Stimulated activated CD8-positive, alpha-beta memory T cell treated with anti-CD3 and anti-CD28 coated beads, Interleukin-12 subunit alpha, Interleukin-12 subunit beta, amount 100 ng/mL, for 1 hour (primary cell): ENCODE results near the gene KIAA1217.

Experiments used
- DNase-seq: peaks from one replicate; pipeline ENCODE4 v3.0.0-alpha.2; 2020; ENCODE audit warnings: low read depth

The KIAA1217 gene

GRCh38 chr10:24552346-24553016, 343.5 kb downstream of the KIAA1217 start:
- no peak for DNase-seq

- no peak for DNase-seq
Observed at GRCh38 chr10:24553051-24553612, 344.2 kb downstream of the KIAA1217 start.

DNA sequence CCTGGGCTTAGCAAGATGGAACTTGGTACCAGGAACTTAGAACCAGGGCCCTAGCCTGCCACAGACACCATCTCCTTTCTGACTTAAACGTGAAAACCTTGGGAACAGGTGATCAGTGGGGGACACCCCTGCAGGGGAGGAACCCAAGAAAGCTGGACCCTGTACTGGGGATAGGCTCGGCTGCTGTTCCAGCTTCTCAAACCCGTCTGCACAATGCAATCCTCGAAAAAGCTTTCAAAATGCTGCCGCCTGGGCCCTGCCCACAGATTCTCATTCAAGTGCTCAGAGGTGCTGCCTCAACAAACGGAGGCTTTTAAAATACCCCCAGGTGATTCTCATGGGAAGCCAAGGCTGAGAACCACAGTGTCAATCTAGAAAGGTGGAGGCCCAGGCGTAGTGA, 345.1 kb downstream of the KIAA1217 start:
- DNase-seq: no peak

DNA sequence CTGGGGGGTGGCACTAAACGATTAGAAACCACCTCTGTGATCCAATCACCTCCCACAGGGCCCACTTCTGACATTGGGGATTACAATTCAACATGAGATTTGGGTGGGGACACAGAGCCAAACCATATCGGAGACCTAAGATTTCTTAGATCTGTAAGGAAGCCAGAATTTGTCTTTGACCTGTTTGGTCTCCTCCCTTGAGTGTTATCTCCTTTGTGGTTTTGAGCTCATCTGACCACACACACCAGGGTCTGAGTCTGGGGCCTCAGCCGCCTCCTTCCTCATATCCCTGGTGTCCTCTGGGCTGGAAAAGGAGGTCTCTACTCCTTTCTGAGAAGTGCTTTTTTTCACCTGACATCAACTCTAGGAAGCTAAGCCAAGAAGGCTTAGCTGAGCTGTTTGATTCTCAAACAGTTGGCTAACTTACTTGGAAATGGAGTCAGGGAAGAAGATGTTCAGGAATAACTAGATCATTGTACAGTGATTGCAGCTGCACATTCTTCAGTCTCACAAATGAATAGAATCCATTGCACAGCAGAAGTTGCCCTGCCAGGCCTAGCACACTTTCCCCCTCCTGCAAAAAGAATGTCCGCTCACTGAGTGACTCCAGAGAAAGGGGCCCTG, 347.3 kb downstream of the KIAA1217 start:
- DNase-seq: no peak

- no peak for DNase-seq
Observed at GRCh38 chr10:24556750-24557742, 348.1 kb downstream of the KIAA1217 start.

GRCh38 chr10:24561453-24561852, 352.5 kb downstream of the KIAA1217 start:
- no peak for DNase-seq

DNA sequence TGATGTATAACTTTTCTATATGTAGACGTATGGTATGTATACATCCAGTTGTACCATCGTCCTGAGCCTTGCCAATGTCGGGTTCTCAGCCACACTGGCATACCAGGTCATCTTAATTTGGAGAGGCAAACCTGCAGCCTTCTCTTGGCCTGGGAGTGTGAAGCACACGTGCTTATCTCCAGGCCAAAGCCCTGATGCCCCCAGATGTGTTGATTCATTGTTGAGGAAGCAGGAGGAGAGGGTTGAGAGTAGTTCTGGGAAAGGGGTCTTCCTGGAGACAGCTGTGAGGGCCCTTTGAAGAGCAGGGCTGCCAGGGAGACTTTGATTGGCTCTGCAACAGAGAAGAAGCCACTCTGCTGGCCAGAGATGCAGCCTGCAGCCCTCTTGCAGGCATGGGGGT, 359.1 kb downstream of the KIAA1217 start:
- no peak for DNase-seq

DNA sequence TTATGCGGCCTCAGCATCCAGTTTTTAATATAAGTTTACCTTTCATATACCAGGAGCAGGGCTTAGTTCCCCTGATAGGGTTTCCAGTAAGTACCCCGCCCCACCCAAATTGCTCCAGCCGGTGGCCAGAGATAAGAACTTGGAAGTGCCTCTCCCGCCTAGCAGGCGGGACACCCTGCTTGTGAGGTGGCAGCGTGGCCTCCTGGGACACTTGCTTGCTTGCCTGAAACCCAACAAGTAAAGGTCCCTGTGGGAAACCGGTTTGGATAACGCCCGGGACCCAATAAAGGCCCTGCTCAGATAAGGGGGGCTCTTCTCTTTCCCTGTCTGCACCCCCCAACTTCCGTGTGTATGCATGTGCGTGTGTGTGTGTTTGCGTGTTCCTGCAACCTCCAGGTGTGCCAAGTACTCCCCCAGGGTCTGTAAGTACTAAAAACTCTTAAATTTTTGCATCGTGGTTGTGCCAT, 360.4 kb downstream of the KIAA1217 start:
- DNase-seq: no peak

GRCh38 chr10:24569828-24570657, 361.1 kb downstream of the KIAA1217 start:
- no peak for DNase-seq

DNA sequence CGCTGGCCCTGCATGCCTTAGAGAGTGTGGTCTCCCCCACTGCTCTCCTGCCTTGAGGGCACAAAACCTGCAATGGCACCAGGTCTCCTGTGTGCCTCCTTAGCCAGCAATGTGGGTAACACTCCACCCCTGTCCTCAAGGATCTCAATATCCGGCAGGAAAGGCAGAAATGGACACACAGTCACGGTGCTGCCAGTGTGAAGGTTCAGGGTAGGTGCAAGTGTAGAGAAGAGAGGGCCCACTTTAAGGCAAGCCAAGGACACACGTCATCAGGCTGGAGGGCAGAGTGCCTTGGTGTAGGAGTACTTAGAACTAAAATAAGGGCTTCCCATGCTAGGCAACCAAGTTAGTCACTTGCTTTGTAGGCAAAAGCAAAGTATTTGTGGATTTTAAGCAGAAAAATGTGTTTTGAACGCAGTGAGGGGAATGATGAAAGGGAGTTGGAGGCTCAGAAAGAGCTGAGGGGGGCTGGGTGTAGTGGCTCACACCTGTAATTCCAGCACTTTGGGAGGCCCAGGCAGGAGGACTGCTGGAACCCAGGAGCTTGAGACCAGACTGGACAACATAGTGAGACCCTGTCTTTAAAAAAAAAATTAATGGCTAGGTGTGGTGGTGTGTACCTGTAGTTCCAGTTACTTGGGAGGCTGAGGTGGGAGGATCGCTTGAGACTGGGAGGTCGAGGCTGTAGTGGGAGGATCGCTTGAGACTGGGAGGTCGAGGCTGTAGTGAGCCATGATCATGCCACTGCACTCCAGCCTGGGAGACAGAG, 361.9 kb downstream of the KIAA1217 start:
- no peak for DNase-seq

DNA sequence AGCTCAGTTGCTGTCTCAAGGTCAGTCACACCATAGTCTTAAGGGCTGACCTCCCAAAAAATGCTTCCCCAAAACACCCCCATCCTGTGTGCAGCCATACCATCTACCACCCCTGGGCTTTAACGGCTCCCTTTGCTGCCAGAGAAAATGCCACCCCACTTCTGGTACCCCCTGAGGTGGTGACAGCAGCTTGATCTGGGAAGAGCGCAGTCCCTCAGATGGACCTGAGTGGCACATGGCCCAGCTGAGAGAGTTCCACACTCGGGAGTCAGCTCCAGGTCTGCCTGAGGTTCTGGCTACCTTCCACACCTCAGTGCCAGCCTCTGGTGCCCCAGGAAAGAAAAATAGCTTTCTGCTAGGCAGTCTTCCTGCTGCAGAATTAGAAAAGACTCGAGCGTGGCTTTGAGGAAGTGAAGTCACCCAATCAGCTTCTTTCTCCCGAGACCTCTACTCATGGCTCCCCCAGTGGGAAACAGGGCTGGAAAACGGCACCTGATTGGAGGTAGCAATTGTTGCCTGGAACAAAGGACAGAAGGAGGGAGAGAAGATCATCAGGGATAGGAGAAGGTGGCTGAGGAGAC, 363.0 kb downstream of the KIAA1217 start:
- DNase-seq: no peak

DNA sequence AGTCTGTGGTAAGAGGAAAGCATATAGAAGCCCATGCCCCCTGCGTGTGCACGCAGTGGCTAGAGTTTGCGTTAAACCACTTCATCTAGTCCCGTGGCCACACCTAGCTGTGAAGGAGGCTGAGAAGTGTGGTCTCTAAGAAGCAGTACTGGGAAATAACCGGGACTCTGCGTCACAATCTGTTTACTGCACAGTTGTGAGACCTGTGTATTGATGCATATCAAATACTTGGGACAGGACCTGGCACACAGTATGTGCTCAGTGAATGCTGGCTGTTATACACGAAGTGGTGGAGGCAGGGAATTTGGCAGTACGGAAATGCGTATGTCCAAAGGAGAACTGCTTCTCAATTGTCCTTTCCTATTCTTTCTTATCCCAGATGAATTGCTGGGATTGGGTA, 365.2 kb downstream of the KIAA1217 start:
- no peak for DNase-seq

GRCh38 chr10:24574578-24575155, 365.7 kb downstream of the KIAA1217 start:
- DNase-seq: no peak

- DNase-seq: no peak
Observed at GRCh38 chr10:24575481-24576002, 366.6 kb downstream of the KIAA1217 start.

DNA sequence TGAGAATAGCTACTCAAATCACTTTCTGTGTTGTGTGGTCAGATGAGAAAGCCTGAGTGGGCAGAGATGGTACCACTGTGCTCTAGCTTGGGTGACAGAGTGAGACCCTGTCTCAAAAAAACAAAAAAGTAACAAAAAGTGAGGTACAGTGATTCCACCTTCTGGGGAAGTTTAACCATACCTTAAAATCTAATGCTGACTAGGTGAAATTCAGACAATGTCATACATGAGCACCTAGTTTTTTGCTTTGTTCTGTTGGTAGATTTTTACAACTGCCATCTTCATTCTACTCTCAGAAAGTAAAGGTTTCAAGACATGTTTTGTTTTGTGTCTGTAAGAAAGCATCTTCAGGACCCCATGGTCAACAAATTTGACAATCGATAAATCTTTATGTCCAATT, 370.5 kb downstream of the KIAA1217 start:
- DNase-seq: no peak

- DNase-seq: no peak
Observed at GRCh38 chr10:24579906-24580305, 371.0 kb downstream of the KIAA1217 start.

DNA sequence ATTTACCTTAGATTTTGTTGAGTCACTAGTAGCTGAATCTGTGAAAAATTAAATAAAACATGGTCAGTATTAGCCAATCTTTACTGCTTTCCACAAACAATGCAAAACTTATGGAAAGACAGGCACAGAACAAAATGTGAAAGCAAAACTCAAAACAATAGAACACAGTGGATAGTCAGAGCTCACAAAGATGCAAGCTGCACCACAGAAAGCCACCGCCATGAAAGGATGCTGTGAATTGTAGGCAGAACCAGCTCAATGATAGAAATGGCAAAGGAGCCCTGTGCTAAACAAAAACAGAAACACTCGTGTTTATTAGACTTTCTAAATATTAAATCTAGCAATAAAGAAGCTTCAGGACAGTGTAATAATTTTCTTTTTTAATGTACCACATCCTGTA, 380.3 kb downstream of the KIAA1217 start:
- no peak for DNase-seq

GRCh38 chr10:24590697-24591457, 381.9 kb downstream of the KIAA1217 start:
- no peak for DNase-seq
